Panc1 (cell line): Measurements from ENCODE around the gene LAMA1. TPM values are rescaled to one million over a fixed set of nuclear protein-coding genes. Genes with fewer than 3 reads are reported as not detected.

Source experiments
- ATAC-seq: fragments of 200-7000 bp; cut with Tn5 transposase; 2 replicates; pipeline ENCODE4 v1.9.1; 2020; ENCODE audit warnings: mild to moderate bottlenecking, moderate library complexity
- BruUV-seq: library from RNA; stranded (reverse); fragments of 400-500 nt; replicated peaks from 2 replicates; lab custom pipeline; 2021; lab: Mats Ljungman, UMichigan
- CTCF ChIA-PET: fragments of 300-600 bp; sonication (Branson Sonifier 250); formaldehyde crosslinking; loops from one replicate; lab custom pipeline; 2022; ENCODE audit warnings: antibody characterized with exemption; lab: Charles Lee
- POLR2A ChIA-PET: fragments of 300-600 bp; sonication (Branson Sonifier 250); formaldehyde crosslinking; loops from one replicate; lab custom pipeline; 2022; ENCODE audit warnings: antibody characterized with exemption; lab: Charles Lee
- DNase-seq: peaks from one replicate; pipeline ENCODE4 v3.0.0-alpha.2; 2010; ENCODE audit warnings: low read depth, low spot score
- H3K27ac ChIP-seq: 2 replicates; pipeline ENCODE4 v1.5.1; 2011; ENCODE audit warnings: mild to moderate bottlenecking, low read length, inconsistent platforms
- H3K27me3 ChIP-seq: fragments of 200-500 bp; sonication (Bioruptor generic); 2 replicates; pipeline ENCODE4 v1.6.0; 2014; ENCODE audit warnings: low read length, inconsistent platforms; ENCODE audit not compliant: control insufficient read depth, insufficient read depth
- H3K36me3 ChIP-seq: fragments of 200-500 bp; sonication (Bioruptor generic); 2 replicates; pipeline ENCODE4 v1.5.1; 2014; ENCODE audit warnings: inconsistent platforms, mild to moderate bottlenecking, low read length, moderate library complexity; ENCODE audit not compliant: control insufficient read depth, insufficient read depth
- H3K4me1 ChIP-seq: 2 replicates; pipeline ENCODE4 v1.5.1; 2011; ENCODE audit warnings: inconsistent platforms, mild to moderate bottlenecking, low read length, moderate library complexity; ENCODE audit not compliant: control insufficient read depth, insufficient read depth
- H3K4me3 ChIP-seq, 2 experiments: 2 replicates each; pipeline ENCODE4 v1.5.1; 2011 to 2012; ENCODE audit warnings: low read depth in 2 of 2, low read length in 2 of 2, mild to moderate bottlenecking in 2 of 2, inconsistent platforms in 1 of 2, moderate library complexity in 1 of 2
- H3K9me3 ChIP-seq: fragments of 200-500 bp; sonication (Bioruptor generic); 2 replicates; pipeline ENCODE4 v1.5.1; 2014; ENCODE audit warnings: low read depth, mild to moderate bottlenecking, inconsistent platforms, low read length, moderate library complexity; ENCODE audit not compliant: control insufficient read depth, insufficient read depth
- POLR2AphosphoS5 ChIP-seq: IDR thresholded peaks from 2 replicates; pipeline ENCODE4 v1.6.1; 2012; ENCODE audit warnings: mild to moderate bottlenecking, low read depth, low read length, moderate library complexity
- SIN3A ChIP-seq: IDR thresholded peaks from 2 replicates; pipeline ENCODE4 v1.6.1; 2012; ENCODE audit warnings: low read depth, mild to moderate bottlenecking, low read length, moderate library complexity, borderline replicate concordance; ENCODE audit not compliant: insufficient read depth
- TCF7L2 ChIP-seq: IDR thresholded peaks from 2 replicates; pipeline ENCODE4 v1.6.1; 2011; ENCODE audit warnings: mild to moderate bottlenecking, low read depth, low read length, inconsistent platforms
- in situ Hi-C: cut with HindIII; loops from 2 replicates; pipeline ENCODE4 v1.10.0; 2016; ENCODE audit warnings: low sequenced_read_pairs, low pct_unique_long_range_greater_than_20kb
- intact Hi-C: fragments of 100-400 bp; cut with micrococcal nuclease; formaldehyde crosslinking; loops from one replicate; pipeline ENCODE4 v1.10.0; 2022; ENCODE audit not compliant: unreplicated experiment
- total RNA-seq: library from RNA; stranded (reverse); gene quantifications from one replicate; pipeline ENCODE4 v1.2.1, GENCODE V29; 2021; ENCODE audit not compliant: unreplicated experiment
- TF ChIP-seq, protein P1 (sequence below): fragments of 450-650 bp; IDR thresholded peaks from 2 replicates; pipeline ENCODE4 v1.5.1; 2017; ENCODE audit warnings: mild to moderate bottlenecking
- TF ChIP-seq, protein P2 (sequence below), 2 experiments: IDR thresholded peaks; 2 replicates each; pipeline ENCODE4 v1.6.1; 2011 to 2012; ENCODE audit warnings: low read depth in 2 of 2, control low read depth in 1 of 2, low read length in 1 of 2, mild to moderate bottlenecking in 1 of 2, moderate library complexity in 1 of 2; ENCODE audit not compliant: insufficient read depth in 1 of 2

LAMA1 gene
- total RNA-seq, 1 experiment from 2014 or later = 0.03 TPM

DNA sequence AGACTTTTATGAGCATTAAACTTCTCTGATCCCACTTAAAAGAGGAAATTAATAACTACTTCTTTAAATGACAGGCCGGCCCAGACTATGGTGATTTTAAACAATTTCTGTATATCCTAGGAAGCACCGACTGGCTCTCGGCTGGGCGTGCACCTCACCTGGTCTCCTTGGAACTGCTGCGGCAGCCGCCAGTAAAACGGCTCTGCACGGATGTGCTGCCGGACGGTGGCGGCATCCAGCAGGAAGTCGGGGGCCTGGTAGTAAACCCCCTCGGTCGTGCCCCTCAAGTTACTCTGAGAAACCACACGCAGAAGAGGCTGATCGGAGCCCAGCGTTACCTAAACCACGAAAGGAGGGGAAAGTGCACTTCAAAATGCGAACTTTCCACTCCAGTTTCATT, 106.5 kb downstream of the LAMA1 start:
- Histone ChIP-seq H3K27ac (no peak overlapping the region), H3K27me3 (no peaks in the 10 kb centered on the region), H3K4me3 (no peak overlapping the region), H3K9me3 (no peaks in the 10 kb centered on the region), H3K4me1 (no peaks in the 10 kb centered on the region), H3K36me3 (no peaks in the 10 kb centered on the region)
- CTCF ChIA-PET = no interaction called here
- DNase-seq = no peak
- POLR2A ChIA-PET = no interaction called here
- TF ChIP-seq SIN3A (no peak), TCF7L2 (no peak), POLR2AphosphoS5 (no peak)
- TF ChIP-seq, protein P1, sequence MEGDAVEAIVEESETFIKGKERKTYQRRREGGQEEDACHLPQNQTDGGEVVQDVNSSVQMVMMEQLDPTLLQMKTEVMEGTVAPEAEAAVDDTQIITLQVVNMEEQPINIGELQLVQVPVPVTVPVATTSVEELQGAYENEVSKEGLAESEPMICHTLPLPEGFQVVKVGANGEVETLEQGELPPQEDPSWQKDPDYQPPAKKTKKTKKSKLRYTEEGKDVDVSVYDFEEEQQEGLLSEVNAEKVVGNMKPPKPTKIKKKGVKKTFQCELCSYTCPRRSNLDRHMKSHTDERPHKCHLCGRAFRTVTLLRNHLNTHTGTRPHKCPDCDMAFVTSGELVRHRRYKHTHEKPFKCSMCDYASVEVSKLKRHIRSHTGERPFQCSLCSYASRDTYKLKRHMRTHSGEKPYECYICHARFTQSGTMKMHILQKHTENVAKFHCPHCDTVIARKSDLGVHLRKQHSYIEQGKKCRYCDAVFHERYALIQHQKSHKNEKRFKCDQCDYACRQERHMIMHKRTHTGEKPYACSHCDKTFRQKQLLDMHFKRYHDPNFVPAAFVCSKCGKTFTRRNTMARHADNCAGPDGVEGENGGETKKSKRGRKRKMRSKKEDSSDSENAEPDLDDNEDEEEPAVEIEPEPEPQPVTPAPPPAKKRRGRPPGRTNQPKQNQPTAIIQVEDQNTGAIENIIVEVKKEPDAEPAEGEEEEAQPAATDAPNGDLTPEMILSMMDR = no peak
- TF ChIP-seq, protein P2, sequence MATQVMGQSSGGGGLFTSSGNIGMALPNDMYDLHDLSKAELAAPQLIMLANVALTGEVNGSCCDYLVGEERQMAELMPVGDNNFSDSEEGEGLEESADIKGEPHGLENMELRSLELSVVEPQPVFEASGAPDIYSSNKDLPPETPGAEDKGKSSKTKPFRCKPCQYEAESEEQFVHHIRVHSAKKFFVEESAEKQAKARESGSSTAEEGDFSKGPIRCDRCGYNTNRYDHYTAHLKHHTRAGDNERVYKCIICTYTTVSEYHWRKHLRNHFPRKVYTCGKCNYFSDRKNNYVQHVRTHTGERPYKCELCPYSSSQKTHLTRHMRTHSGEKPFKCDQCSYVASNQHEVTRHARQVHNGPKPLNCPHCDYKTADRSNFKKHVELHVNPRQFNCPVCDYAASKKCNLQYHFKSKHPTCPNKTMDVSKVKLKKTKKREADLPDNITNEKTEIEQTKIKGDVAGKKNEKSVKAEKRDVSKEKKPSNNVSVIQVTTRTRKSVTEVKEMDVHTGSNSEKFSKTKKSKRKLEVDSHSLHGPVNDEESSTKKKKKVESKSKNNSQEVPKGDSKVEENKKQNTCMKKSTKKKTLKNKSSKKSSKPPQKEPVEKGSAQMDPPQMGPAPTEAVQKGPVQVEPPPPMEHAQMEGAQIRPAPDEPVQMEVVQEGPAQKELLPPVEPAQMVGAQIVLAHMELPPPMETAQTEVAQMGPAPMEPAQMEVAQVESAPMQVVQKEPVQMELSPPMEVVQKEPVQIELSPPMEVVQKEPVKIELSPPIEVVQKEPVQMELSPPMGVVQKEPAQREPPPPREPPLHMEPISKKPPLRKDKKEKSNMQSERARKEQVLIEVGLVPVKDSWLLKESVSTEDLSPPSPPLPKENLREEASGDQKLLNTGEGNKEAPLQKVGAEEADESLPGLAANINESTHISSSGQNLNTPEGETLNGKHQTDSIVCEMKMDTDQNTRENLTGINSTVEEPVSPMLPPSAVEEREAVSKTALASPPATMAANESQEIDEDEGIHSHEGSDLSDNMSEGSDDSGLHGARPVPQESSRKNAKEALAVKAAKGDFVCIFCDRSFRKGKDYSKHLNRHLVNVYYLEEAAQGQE (IDR thresholded peaks at IDR 0.05; ENCODE audit: insufficient read depth in 1 of 2, low read depth in 2 of 2, low read length in 1 of 2) = no peak
- intact Hi-C loops = no loop called here
- ATAC-seq = no peak
- no TSS peak for BruUV-seq
- in situ Hi-C loops = no loop called here

DNA sequence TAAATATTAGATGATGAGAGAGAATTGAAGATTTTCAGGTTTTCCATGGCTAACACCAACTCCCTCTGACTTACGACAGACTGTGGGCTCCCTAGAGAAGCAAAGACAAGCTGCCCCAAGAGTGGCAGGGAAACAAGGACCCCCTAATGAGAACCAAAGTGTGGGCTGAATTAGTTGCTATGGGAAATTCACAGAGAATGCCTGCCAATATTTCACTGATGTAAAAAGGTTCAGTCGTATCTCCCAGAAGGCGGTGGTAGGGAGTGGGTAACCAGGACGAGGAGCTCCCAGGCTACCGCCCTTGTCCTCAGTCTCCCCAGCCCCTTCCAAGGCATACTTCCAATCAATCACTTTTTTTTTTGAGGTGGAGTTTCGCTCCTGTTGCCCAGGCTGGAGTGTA, 113.6 kb downstream of the LAMA1 start:
- Histone ChIP-seq H3K4me1 (no peaks in the 10 kb centered on the region), H3K4me3 (no peak overlapping the region), H3K27ac (no peak overlapping the region), H3K9me3 (no peaks in the 10 kb centered on the region), H3K27me3 (no peaks in the 10 kb centered on the region), H3K36me3 (no peaks in the 10 kb centered on the region)
- in situ Hi-C loops = no loop called here
- ChIA-PET POLR2A (no interaction called here), CTCF (interaction anchor here (1.2 kb wide), 1 partner anchor 84 kb away, joined by 3 read pairs; no protein-coding TSS in a partner anchor)
- DNase-seq (no peak), ATAC-seq (no peak)
- intact Hi-C loops = loop anchor here (5.0 kb wide), 1 partner anchor 82 kb away; no protein-coding TSS in a partner anchor
- TF ChIP-seq SIN3A = no peak
- no peak for TF ChIP-seq POLR2AphosphoS5
- no peak for TF ChIP-seq TCF7L2
- TF ChIP-seq, protein P1 = no peak
- TF ChIP-seq, protein P2 (IDR thresholded peaks at IDR 0.05; ENCODE audit: insufficient read depth in 1 of 2, low read depth in 2 of 2, low read length in 1 of 2) = no peak
- BruUV-seq = no TSS peak
